Measurements from ENCODE around the gene ZCWPW1.
"Not testable (repeated sequence)": the region's sequence is repeated elsewhere in the genome, so short reads cannot be mapped to it uniquely, and the experiment has no call there.

The ZCWPW1 gene

GRCh38 chr7:100449190-100449795 is 20.8 kb upstream of the ZCWPW1 start:
- DNase-seq (ENCODE audit: low spot score): no peak
- TF ChIP-seq CTCF (IDR thresholded peaks at IDR 0.05; ENCODE audit: extremely low read depth, missing control alignments): no peak

- not testable (repeated sequence) for DNase-seq (ENCODE audit: low spot score)
Observed at GRCh38 chr7:100447363-100447762, 18.9 kb upstream of the ZCWPW1 start.

GRCh38 chr7:100446040-100446439 is 17.5 kb upstream of the ZCWPW1 start:
- no peak for TF ChIP-seq CTCF (IDR thresholded peaks at IDR 0.05; ENCODE audit: extremely low read depth, missing control alignments)
- no peak for DNase-seq (ENCODE audit: low spot score)

- no peak for TF ChIP-seq CTCF (IDR thresholded peaks at IDR 0.05; ENCODE audit: extremely low read depth, missing control alignments)
- peak; percentile 15 for DNase-seq (ENCODE audit: low spot score)
Observed at GRCh38 chr7:100444311-100445278, 16.1 kb upstream of the ZCWPW1 start.

GRCh38 chr7:100443096-100443840 is 14.8 kb upstream of the ZCWPW1 start:
- TF ChIP-seq CTCF (IDR thresholded peaks at IDR 0.05; ENCODE audit: extremely low read depth, missing control alignments): no peak
- no peak for DNase-seq (ENCODE audit: low spot score)

- no peak for TF ChIP-seq CTCF (IDR thresholded peaks at IDR 0.05; ENCODE audit: extremely low read depth, missing control alignments)
- DNase-seq (ENCODE audit: low spot score): no peak
Observed at GRCh38 chr7:100441641-100442535, 13.4 kb upstream of the ZCWPW1 start.

- DNase-seq (ENCODE audit: low spot score): not testable (repeated sequence)
Observed at GRCh38 chr7:100439244-100439643, 10.7 kb upstream of the ZCWPW1 start.

- not testable (repeated sequence) for DNase-seq (ENCODE audit: low spot score)
Observed at GRCh38 chr7:100438731-100439130, 10.2 kb upstream of the ZCWPW1 start.

Data from GM20000 (cell line).